NCI-H345 (cell line): Measurements from ENCODE around the gene CLTCL1.

ENCODE experiments used
- DNase-seq: peaks from one replicate; lab custom pipeline; 2025; lab: John Stamatoyannopoulos, UW

CLTCL1 gene

GRCh38 chr22:19131685-19132015 is 159.9 kb downstream of the CLTCL1 start:
- DNase-seq = no peak

GRCh38 chr22:19130959-19131684 is 160.4 kb downstream of the CLTCL1 start, which contains the start of gene TSSK2:
TSS of gene TSSK2 (plus strand) at chr22:19131308. CDS start at chr22:19131400, 92 bp downstream.
- no peak for DNase-seq

DNA sequence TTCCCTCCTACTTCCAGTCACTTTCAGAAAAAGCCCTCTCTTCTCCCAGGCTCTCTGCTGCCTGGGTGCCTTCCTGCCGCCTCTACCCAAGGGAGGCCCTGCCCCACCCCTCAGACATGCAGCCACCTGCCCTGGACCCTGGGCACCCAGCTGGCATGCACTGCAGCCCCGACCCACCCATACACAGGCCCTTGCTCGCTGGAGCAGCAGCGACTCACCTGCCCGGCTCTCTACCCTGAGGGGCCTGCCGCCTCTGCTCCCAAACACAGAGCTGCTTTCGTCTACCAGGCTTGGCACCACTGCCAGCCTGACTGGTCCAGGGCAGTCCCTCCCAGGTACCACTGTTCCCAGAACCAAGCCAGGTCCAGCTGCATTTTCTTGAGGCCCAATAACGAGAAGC is 161.6 kb downstream of the CLTCL1 start:
- DNase-seq = no peak
